Gastrocnemius medialis (tissue), 4 donors: ENCODE measurements around the gene LCAT. TPM values are rescaled to one million over a fixed set of nuclear protein-coding genes. Genes with fewer than 3 reads are reported as not detected.
A peak's percentile ranks its signal among the peaks of the same experiment; 100 is the strongest.

Experiments
- ATAC-seq, 2 donors: fragments of 150-250 bp; one replicate each; pipeline ENCODE4 v1.9.1; 2016
- DNase-seq, 2 donors: peaks; one replicate each; pipeline ENCODE4 v3.0.0-alpha.2; 2019
- H3K27ac ChIP-seq, 4 donors: fragments of 200-600 bp; sonication (generic); 1 replicate in 1 of 4; 2 replicates in 3 of 4; pipeline ENCODE4 v1.5.1; 2016 to 2018; ENCODE audit warnings: mild to moderate bottlenecking in 2 of 4, moderate library complexity in 1 of 4
- H3K27me3 ChIP-seq, 3 donors: fragments of 200-600 bp; sonication (generic) in 2 of 3; 1 replicate in 1 of 3; 2 replicates in 2 of 3; pipeline versions ENCODE4 v1.5.1 to v1.6.0; 2016 to 2019; ENCODE audit warnings: mild to moderate bottlenecking in 1 of 3, moderate library complexity in 1 of 3
- H3K36me3 ChIP-seq, 2 donors: fragments of 200-600 bp; sonication (generic) in 1 of 2; one replicate each; pipeline ENCODE4 v1.5.1; 2017 to 2018
- H3K4me1 ChIP-seq, 2 donors: fragments of 200-600 bp; sonication (generic) in 1 of 2; one replicate each; pipeline ENCODE4 v1.5.1; 2016 to 2017; ENCODE audit warnings: mild to moderate bottlenecking in 2 of 2
- H3K4me3 ChIP-seq, 4 donors: fragments of 200-600 bp; sonication (generic) in 3 of 4; 1 replicate in 1 of 4; 2 replicates in 3 of 4; pipeline ENCODE4 v1.5.1; 2016 to 2019; ENCODE audit warnings: mild to moderate bottlenecking in 2 of 4
- H3K9me3 ChIP-seq, 3 donors: fragments of 200-600 bp; sonication (generic) in 2 of 3; 1 replicate in 1 of 3; 2 replicates in 2 of 3; pipeline ENCODE4 v1.5.1; 2016 to 2019
- POLR2A ChIP-seq, 2 donors: fragments of 450-650 bp; IDR thresholded peaks; one replicate each; pipeline ENCODE4 v1.6.1; 2017; ENCODE audit warnings: antibody characterized with exemption in 2 of 2, mild to moderate bottlenecking in 2 of 2, moderate library complexity in 2 of 2
- in situ Hi-C, 4 donors: fragments of 200-750 bp; cut with MboI; loops; one replicate each; pipeline versions ENCODE4 v1.15.0 to v1.8.0; 2017; ENCODE audit warnings: low sequenced_read_pairs in 4 of 4
- intact Hi-C: fragments of 100-400 bp; cut with DNase I; formaldehyde crosslinking; loops from one replicate; pipeline ENCODE4 v1.15.1; 2023; ENCODE audit warnings: low total_unique reads
- total RNA-seq, 4 donors: library from RNA; depleted of rRNA; stranded (reverse); fragments of >200 nt; gene quantifications; one replicate each; pipeline versions ENCODE4 v1.1.0 to v1.2.3, GENCODE V29; 2016
- TF ChIP-seq, protein P1 (sequence below), 5 experiments: fragments of 450-650 bp in 3 of 5; fragments of 200-600 bp in 2 of 5; sonication (generic) in 2 of 5; IDR thresholded peaks in 4 of 5; conservative IDR thresholded peaks in 1 of 5; 1 replicate in 4 of 5; 2 replicates in 1 of 5; pipeline ENCODE4 v1.5.1; 2016 to 2019; ENCODE audit warnings: antibody characterized with exemption in 5 of 5, mild to moderate bottlenecking in 3 of 5, moderate library complexity in 3 of 5

Gene LCAT
- total RNA-seq, 4 donors from 2014 or later: 2.5 to 18.7 (median 3.5) TPM

DNA sequence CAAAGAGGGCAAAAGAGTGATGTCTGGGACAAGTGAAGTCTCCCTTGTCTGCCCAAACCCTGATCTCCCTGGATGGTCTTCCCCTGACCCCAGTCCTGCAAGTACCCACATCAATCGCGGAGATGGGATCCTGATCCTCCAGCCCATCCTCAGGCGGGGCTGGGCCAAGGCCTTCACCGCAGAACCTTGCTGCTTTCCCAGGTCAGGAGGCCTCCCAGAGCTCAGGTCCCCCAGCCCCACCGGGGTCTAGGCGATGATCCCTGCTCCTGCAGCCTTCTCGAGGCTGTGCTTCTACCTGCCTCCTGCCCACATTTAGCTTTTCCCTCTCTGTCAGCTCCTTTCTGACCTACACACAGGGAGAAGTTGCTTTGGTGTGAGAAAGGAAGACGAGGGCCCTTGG is 18.2 kb upstream of the LCAT start:
- no peaks in the 10 kb centered on the region for H3K36me3 ChIP-seq

DNA sequence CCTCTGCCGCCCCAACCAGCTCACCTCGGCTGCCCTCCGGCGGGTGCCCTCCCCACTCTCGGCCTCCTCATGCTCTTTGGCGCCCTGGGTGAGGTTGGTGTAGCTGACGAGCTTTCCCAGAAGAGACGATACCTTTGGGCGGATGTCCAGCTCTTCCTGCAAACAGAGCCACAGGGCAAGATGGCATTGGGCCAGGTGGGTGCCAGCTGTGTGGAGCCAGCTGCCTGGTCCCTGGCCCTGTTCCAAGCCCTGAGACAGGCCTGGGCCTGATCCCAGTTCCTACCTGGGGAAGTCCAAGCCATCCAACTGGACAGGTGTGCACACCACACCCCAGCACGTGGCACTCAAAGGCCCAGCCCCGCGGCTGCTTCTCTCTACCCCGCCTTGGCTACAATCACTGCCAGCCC is 17.6 kb upstream of the LCAT start:
- intact Hi-C loops (no loop called here), in situ Hi-C loops (no loop called here)
- Histone ChIP-seq H3K4me3 (no peak overlapping the region), H3K36me3 (no peaks in the 10 kb centered on the region), H3K9me3 (no peaks in the 10 kb centered on the region), H3K4me1 (peaks cover 83 to 84% of the 10 kb centered on the region in 2 donors), H3K27me3 (no peaks in the 10 kb centered on the region), H3K27ac (peak overlapping the region; percentile 87 to 95 (median 89))
- TF ChIP-seq, protein P1, sequence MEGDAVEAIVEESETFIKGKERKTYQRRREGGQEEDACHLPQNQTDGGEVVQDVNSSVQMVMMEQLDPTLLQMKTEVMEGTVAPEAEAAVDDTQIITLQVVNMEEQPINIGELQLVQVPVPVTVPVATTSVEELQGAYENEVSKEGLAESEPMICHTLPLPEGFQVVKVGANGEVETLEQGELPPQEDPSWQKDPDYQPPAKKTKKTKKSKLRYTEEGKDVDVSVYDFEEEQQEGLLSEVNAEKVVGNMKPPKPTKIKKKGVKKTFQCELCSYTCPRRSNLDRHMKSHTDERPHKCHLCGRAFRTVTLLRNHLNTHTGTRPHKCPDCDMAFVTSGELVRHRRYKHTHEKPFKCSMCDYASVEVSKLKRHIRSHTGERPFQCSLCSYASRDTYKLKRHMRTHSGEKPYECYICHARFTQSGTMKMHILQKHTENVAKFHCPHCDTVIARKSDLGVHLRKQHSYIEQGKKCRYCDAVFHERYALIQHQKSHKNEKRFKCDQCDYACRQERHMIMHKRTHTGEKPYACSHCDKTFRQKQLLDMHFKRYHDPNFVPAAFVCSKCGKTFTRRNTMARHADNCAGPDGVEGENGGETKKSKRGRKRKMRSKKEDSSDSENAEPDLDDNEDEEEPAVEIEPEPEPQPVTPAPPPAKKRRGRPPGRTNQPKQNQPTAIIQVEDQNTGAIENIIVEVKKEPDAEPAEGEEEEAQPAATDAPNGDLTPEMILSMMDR (IDR thresholded peaks at IDR 0.05 in 4 of 5, conservative IDR thresholded peaks at IDR 0.05 in 1 of 5): no peak
- no peak for TF ChIP-seq POLR2A (IDR thresholded peaks at IDR 0.05)
- DNase-seq (peak in 1 of 2 donors; percentile 56), ATAC-seq (no peak)

More for the DNA sequence above, 18.2 kb upstream of the LCAT start:
- peaks cover 89 to 90% of the 10 kb centered on the region in 2 donors for H3K4me1 ChIP-seq
- H3K27me3 ChIP-seq: no peaks in the 10 kb centered on the region
- DNase-seq (no peak), ATAC-seq (no peak)
- no peak overlapping the region for H3K4me3 ChIP-seq
- H3K27ac ChIP-seq: peak overlapping the region; percentile 87 to 95 (median 89)
- TF ChIP-seq, protein P1 (IDR thresholded peaks at IDR 0.05 in 4 of 5, conservative IDR thresholded peaks at IDR 0.05 in 1 of 5): no peak
- TF ChIP-seq POLR2A (IDR thresholded peaks at IDR 0.05): no peak
- in situ Hi-C loops (no loop called here), intact Hi-C loops (no loop called here)
- no peaks in the 10 kb centered on the region for H3K9me3 ChIP-seq

DNA sequence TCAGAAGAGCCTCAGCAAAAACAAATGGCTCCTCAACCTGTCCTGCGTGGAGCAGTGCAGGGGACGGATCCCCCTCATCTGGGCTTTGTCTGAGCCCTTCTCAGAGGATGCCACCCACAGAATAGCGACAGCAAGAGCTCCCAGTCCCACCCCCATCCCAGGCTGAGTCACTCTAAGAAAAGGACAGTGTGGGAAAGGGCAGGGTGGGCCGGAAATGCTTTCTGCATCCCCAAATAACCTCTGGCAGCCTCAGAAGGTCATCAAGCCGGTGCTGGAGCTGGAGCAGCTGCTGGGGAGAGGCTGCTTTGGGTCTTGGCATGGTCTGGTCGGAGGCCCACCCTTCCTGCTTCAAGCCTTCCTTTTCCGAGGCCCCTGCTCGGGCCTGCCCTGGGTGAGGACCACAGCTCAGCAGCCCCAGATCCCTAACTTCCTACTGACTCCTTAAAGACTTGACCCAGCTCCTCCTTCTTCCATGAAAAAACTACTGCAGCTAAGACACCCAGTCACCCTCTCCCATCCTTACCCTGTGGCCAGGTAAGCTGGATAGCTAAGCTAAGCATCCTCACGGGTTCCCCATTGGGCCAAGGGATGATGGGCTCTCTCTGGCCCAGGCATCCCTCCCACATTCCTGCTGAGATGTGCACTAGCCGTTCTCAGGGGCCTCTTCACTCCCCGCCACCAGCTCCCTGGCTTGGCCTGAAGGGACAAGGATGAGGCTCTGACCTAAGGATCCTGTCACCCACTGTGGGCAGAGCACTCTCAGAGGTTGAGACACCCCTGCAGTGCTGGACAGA is 15.8 kb upstream of the LCAT start:
- DNase-seq (peak in 1 of 2 donors; percentile 88), ATAC-seq (peak; percentile 56 to 78)
- intact Hi-C loops: loop anchor here (2.0 kb wide), 1 partner anchor 23 kb away; the partner anchor contains the start of gene PSMB10
- TF ChIP-seq, protein P1 (IDR thresholded peaks at IDR 0.05 in 4 of 5, conservative IDR thresholded peaks at IDR 0.05 in 1 of 5): no peak
- TF ChIP-seq POLR2A (IDR thresholded peaks at IDR 0.05): no peak
- H3K9me3 ChIP-seq: no peaks in the 10 kb centered on the region
- H3K4me3 ChIP-seq: no peak overlapping the region
- in situ Hi-C loops: no loop called here
- H3K36me3 ChIP-seq: peaks cover 0 to 5% of the 10 kb centered on the region in 2 donors
- H3K27ac ChIP-seq: peak overlapping the region; percentile 87 to 95 (median 89)
- H3K27me3 ChIP-seq: no peaks in the 10 kb centered on the region
- H3K4me1 ChIP-seq: peaks cover 65 to 66% of the 10 kb centered on the region in 2 donors

DNA sequence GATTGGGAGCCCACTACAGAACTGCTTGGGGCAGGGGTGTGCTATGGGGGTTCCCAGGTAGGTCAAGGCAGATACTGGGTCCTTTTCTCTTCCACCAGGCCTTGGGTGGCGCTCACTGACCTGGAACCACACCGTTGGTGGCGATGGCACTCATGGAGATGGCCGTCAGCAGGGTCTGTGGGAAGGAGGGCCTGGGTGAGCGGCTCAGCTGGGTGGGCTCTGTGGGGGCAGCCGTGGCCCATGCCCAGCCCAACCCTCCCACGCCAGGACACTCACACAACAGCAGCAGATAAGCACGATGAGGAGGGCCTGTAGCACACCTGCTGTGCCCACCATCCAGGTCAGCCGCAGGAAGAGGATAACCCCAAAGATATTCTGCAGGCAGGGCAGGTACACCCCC is 13.7 kb upstream of the LCAT start:
- Histone ChIP-seq H3K27me3 (no peaks in the 10 kb centered on the region), H3K36me3 (peaks cover 0 to 22% of the 10 kb centered on the region in 2 donors), H3K27ac (peak overlapping the region in 3 of 4 donors; percentile 87 to 95 (median 90)), H3K4me1 (peaks cover 44% of the 10 kb centered on the region in 2 donors), H3K9me3 (no peaks in the 10 kb centered on the region), H3K4me3 (no peak overlapping the region)
- intact Hi-C loops (loop anchor here (2.0 kb wide), 1 partner anchor 21 kb away; the partner anchor contains the start of gene PSMB10), in situ Hi-C loops (no loop called here)
- no peak for TF ChIP-seq POLR2A (IDR thresholded peaks at IDR 0.05)
- TF ChIP-seq, protein P1 (IDR thresholded peaks at IDR 0.05 in 4 of 5, conservative IDR thresholded peaks at IDR 0.05 in 1 of 5): no peak
- ATAC-seq (no peak), DNase-seq (no peak)
